Fibroblast of the aortic adventitia (primary cell): ENCODE measurements around the gene DOCK4. TPM values are rescaled to one million over a fixed set of nuclear protein-coding genes. Genes with fewer than 3 reads are reported as not detected.
A peak's percentile ranks its signal among the peaks of the same experiment; 100 is the strongest.

Source experiments
- DNase-seq: peaks from one replicate; pipeline ENCODE4 v3.0.0-alpha.2; 2010; ENCODE audit warnings: low read depth
- H3K4me3 ChIP-seq: 2 replicates; pipeline ENCODE4 v1.5.1; 2011; ENCODE audit warnings: low read depth, mild to moderate bottlenecking, control low read depth, low read length, moderate library complexity
- total RNA-seq: library from RNA; depleted of rRNA; stranded (reverse); fragments of >200 nt; gene quantifications from 2 replicates; pipeline ENCODE4 v1.2.3, GENCODE V29; 2012; ENCODE audit warnings: low replicate concordance
- TF ChIP-seq, protein P1 (sequence below): IDR thresholded peaks from 2 replicates; pipeline ENCODE4 v1.5.1; 2011; ENCODE audit warnings: mild to moderate bottlenecking, low read length, control low read depth, inconsistent platforms; ENCODE audit not compliant: insufficient read depth

Gene DOCK4
- total RNA-seq, 1 donor = 25.9 TPM

DNA sequence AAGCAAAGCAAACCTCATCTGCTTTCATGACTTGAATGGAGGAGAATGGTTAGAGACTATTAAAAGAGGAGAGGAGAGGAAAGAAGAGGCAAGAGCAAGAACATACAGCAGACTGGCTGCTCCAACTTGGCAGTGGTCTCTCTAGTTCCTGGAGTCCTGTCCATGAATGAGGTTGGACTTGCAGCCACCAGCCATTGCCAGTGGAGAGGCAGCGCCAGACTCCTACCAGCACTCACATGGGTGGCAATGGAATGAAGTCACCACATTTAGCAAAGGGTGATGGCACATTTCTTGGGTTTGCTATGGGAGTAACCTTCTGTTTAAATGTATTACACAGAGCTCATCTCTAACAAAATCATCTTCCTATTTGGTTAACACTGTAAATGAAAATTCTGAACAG, 386.1 kb downstream of the DOCK4 start:
- H3K4me3 ChIP-seq = no peak overlapping the region
- TF ChIP-seq, protein P1, sequence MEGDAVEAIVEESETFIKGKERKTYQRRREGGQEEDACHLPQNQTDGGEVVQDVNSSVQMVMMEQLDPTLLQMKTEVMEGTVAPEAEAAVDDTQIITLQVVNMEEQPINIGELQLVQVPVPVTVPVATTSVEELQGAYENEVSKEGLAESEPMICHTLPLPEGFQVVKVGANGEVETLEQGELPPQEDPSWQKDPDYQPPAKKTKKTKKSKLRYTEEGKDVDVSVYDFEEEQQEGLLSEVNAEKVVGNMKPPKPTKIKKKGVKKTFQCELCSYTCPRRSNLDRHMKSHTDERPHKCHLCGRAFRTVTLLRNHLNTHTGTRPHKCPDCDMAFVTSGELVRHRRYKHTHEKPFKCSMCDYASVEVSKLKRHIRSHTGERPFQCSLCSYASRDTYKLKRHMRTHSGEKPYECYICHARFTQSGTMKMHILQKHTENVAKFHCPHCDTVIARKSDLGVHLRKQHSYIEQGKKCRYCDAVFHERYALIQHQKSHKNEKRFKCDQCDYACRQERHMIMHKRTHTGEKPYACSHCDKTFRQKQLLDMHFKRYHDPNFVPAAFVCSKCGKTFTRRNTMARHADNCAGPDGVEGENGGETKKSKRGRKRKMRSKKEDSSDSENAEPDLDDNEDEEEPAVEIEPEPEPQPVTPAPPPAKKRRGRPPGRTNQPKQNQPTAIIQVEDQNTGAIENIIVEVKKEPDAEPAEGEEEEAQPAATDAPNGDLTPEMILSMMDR = no peak
- no peak for DNase-seq

DNA sequence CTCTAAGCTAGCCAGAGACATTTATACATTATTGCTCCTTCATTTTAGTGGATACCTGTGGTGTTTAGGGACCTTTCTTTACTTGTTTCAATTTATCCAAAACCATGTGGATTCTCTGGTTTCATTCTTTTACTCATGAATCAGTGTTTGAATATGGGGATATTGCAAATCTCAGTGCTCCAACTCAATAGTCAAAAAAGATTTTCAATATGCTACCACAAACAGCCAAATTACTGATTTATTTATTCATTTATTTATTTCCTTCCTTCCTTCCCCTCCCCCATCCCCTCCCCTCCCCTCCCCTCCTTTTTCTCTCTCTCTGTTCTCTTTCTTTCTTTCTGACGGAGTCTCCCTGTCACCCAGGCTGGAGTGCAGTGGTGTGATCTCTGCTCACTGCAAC, 390.8 kb downstream of the DOCK4 start:
- DNase-seq = no peak
- TF ChIP-seq, protein P1 = no peak

DNA sequence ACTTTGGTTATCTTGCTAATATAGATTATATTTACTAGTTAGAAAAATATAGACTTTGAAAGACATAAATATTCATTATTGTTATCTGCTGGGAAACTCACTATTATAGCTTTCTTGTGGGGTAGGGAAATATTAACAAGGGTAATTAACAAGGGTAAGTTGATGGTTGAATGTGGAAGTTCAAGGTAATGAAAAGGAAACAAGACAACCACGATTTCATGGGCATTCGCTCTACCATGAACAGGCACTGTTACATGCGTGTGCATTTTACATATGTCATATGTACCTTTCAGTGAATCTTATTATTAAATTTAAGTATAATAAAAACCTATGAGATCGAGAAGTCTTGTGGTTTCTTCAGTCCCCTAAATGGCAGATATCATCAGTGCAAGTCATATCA, 392.9 kb downstream of the DOCK4 start:
- no peak for DNase-seq
- TF ChIP-seq, protein P1 = no peak
- H3K4me3 ChIP-seq = no peak overlapping the region

More for the DNA sequence above, 390.8 kb downstream of the DOCK4 start:
- no peak overlapping the region for H3K4me3 ChIP-seq

DNA sequence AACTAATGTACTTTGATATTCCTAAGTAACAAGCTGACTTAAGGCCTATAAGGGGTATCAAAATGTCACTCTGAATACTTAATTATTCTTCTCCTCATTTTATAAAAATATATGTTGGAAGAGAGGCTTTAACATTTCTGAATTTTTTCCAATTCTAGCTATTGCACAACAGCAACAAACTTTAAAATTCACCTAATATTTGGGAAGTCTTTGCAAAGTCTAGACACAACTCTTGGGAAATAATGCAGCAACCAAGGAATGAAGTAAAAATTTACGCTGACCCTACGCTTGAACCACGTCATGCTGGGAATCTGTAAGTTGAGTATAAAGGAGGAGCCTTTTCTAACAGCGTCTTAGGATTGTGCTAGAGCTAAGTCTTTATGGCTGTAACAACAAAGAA, 400.0 kb downstream of the DOCK4 start:
- no peak overlapping the region for H3K4me3 ChIP-seq
- DNase-seq = no peak
- TF ChIP-seq, protein P1 = no peak

DNA sequence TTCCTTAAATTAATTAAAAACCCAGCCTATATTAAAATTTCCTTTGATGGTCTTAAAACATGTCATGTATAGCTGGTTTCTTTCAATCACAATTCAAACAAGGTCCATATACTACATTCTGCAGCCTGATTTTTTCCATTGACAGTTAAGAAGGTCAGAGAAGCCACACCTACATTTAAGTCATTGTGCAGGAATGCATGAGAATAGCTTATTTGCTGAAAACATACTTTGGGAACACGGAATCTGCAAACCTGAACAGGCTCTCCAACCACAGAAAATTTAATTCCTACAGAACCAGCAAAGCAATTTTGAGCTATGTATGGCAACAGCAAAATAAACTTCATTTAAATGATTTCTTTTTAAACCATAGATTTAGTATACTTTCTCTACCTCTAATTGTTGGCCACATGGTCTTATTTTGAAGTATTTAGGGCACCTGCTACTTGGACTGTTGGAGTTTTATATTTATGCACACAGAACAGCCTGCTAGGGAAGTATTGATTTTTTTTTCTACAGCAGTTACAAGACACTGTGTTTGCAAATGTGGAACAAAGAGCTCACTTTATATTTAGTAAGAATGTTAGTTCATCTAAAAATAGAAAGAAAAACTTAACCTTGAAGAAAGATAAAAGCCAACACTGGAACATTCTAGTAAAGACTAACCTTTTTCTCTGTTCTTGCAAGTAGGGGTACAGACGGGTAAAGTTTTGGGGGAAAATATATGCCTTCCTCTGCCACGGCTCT, 403.0 kb downstream of the DOCK4 start:
- DNase-seq = peak; percentile 45
- no peak overlapping the region for H3K4me3 ChIP-seq
- TF ChIP-seq, protein P1 = no peak

DNA sequence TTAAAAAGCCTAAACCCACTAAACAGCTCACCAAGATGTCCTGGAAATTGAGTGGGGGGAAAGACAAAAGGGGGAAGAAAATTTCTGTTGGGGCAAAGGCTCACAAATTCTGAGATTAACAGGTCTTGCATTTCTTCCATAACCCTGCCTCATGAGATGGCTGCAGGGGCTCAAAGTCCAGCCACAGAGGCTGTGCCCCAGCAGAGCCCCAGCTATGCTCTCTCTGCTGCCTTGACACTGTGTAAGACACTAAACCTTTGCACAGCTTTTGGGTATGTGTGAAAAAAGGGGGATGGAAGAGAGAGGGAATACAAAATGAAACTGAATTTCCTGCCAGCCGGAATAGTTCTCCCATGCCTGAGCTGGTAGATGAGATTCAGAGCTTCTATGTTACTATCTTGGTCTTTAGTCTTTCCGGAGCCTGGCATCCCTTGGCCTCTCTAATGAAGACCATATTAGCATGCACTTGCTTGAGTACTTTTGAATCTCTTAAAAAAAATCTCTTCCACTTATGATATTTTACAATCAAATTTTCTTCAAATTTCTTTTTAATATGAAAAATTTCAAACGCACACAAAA, 403.9 kb downstream of the DOCK4 start:
- no peak for DNase-seq
- H3K4me3 ChIP-seq = no peak overlapping the region
- TF ChIP-seq, protein P1 = no peak
